GM18517 (cell line): ENCODE data around the gene PHF19.
A peak's percentile ranks its signal among the peaks of the same experiment; 100 is the strongest.

ENCODE experiments used
- ATAC-seq: cut with Tn5 transposase; IDR thresholded peaks from one replicate; pipeline ENCODE4 v1.9.1; 2021; ENCODE audit warnings: mild to moderate bottlenecking, moderate library complexity; ENCODE audit not compliant: unreplicated experiment

PHF19 gene

GRCh38 chr9:120892748-120893610 is 16.0 kb upstream of the PHF19 start:
- peak; percentile 71 for ATAC-seq

GRCh38 chr9:120891884-120892747 is 15.1 kb upstream of the PHF19 start:
- ATAC-seq, result peak; percentile 53

- no peak for ATAC-seq
Observed at GRCh38 chr9:120891245-120891883, 14.4 kb upstream of the PHF19 start.

- no peak for ATAC-seq
Observed at GRCh38 chr9:120890320-120891244, 13.6 kb upstream of the PHF19 start.

- no peak for ATAC-seq
Observed at GRCh38 chr9:120889606-120890271, 12.8 kb upstream of the PHF19 start.

- no peak for ATAC-seq
Observed at GRCh38 chr9:120888626-120889025, 11.6 kb upstream of the PHF19 start.

- ATAC-seq, result no peak
Observed at GRCh38 chr9:120886490-120886967, 9.5 kb upstream of the PHF19 start.

- ATAC-seq, result no peak
Observed at GRCh38 chr9:120885958-120886357, 9.0 kb upstream of the PHF19 start.

- no peak for ATAC-seq
Observed at GRCh38 chr9:120885457-120885856, 8.5 kb upstream of the PHF19 start.

GRCh38 chr9:120883608-120883996 is 6.6 kb upstream of the PHF19 start:
- ATAC-seq, result no peak

- ATAC-seq, result no peak
Observed at GRCh38 chr9:120882935-120883607, 6.1 kb upstream of the PHF19 start.

- no peak for ATAC-seq
Observed at GRCh38 chr9:120879446-120879845, 2.5 kb upstream of the PHF19 start.

- ATAC-seq, result no peak
Observed at GRCh38 chr9:120878188-120879130, 1.5 kb upstream of the PHF19 start.

- peak; percentile 20 for ATAC-seq
Observed at GRCh38 chr9:120877276-120878034, 467 bp upstream of the PHF19 start.

- ATAC-seq, result peak; percentile 59
Observed at GRCh38 chr9:120875954-120876841, 790 bp downstream of the PHF19 start.

GRCh38 chr9:120875643-120875953 is 1.4 kb downstream of the PHF19 start:
- ATAC-seq, result no peak
